ENCODE measurements around the gene LLGL1.

- TF ChIP-seq EP300 (IDR thresholded peaks at IDR 0.05) (no peak), CTCF (IDR thresholded peaks at IDR 0.05) (no peak)
Observed at GRCh38 chr17:18191967-18192366, 33.5 kb upstream of the LLGL1 start.
